GM19372 (cell line): ENCODE data around the gene TAF4.
"Not testable (repeated sequence)": the region's sequence is repeated elsewhere in the genome, so short reads cannot be mapped to it uniquely, and the experiment has no call there.

Experiments
- ATAC-seq: cut with Tn5 transposase; IDR thresholded peaks from one replicate; pipeline ENCODE4 v1.9.1; 2021; ENCODE audit warnings: mild to moderate bottlenecking, low read depth, moderate library complexity; ENCODE audit not compliant: unreplicated experiment

The TAF4 gene

GRCh38 chr20:62079166-62079565 lies 13.5 kb upstream of the TAF4 start:
- no peak for ATAC-seq

GRCh38 chr20:62073323-62073722 lies 7.6 kb upstream of the TAF4 start:
- ATAC-seq = no peak

GRCh38 chr20:62071669-62072430 lies 6.2 kb upstream of the TAF4 start:
- ATAC-seq = not testable (repeated sequence)

GRCh38 chr20:62069741-62070216 lies 4.1 kb upstream of the TAF4 start:
- no peak for ATAC-seq

GRCh38 chr20:62068997-62069396 lies 3.3 kb upstream of the TAF4 start:
- ATAC-seq = no peak

- no peak for ATAC-seq
Observed at GRCh38 chr20:62067547-62068260, 2.0 kb upstream of the TAF4 start.

- ATAC-seq = no peak
Observed at GRCh38 chr20:62066983-62067433, 1.3 kb upstream of the TAF4 start.

GRCh38 chr20:62066339-62066982 lies 780 bp upstream of the TAF4 start:
- no peak for ATAC-seq

- peak; percentile 22 for ATAC-seq
Observed at GRCh38 chr20:62064770-62065673, 659 bp downstream of the TAF4 start.

- no peak for ATAC-seq
Observed at GRCh38 chr20:62063981-62064769, 1.5 kb downstream of the TAF4 start.

GRCh38 chr20:62063315-62063980 lies 2.2 kb downstream of the TAF4 start:
- ATAC-seq = no peak

GRCh38 chr20:62062661-62063314 lies 2.9 kb downstream of the TAF4 start:
- ATAC-seq = no peak

- ATAC-seq = no peak
Observed at GRCh38 chr20:62061851-62062423, 3.7 kb downstream of the TAF4 start.

- no peak for ATAC-seq
Observed at GRCh38 chr20:62060631-62061541, 4.8 kb downstream of the TAF4 start.

GRCh38 chr20:62059920-62060630 lies 5.6 kb downstream of the TAF4 start:
- ATAC-seq = no peak

- ATAC-seq = no peak
Observed at GRCh38 chr20:62059401-62059800, 6.3 kb downstream of the TAF4 start.
